SU-DHL-6 (cell line): ENCODE measurements around the gene ZSCAN2.

ENCODE experiments used
- H2AFZ ChIP-seq: fragments of 200-600 bp; sonication (generic); 2 replicates; pipeline ENCODE4 v1.6.1; 2014; ENCODE audit warnings: low read depth, mild to moderate bottlenecking, moderate library complexity, mixed read lengths, antibody characterized with exemption, low read length; ENCODE audit not compliant: severe bottlenecking
- H3F3A ChIP-seq: fragments of 200-600 bp; shearing (Covaris generic); 2 replicates; pipeline ENCODE4 v1.6.0; 2016; ENCODE audit warnings: antibody characterized with exemption, mild to moderate bottlenecking; ENCODE audit not compliant: insufficient read depth
- H3K27ac ChIP-seq: fragments of 200-600 bp; sonication (generic); 2 replicates; pipeline ENCODE4 v1.5.1; 2016; ENCODE audit warnings: low read depth, mild to moderate bottlenecking, low read length, moderate library complexity, mixed read lengths
- H3K27me3 ChIP-seq: fragments of 200-600 bp; sonication (generic), shearing (Covaris generic); 2 replicates; pipeline ENCODE4 v1.6.0; 2014; ENCODE audit warnings: mild to moderate bottlenecking, low read length
- H3K36me3 ChIP-seq: fragments of 200-600 bp; sonication (generic); 2 replicates; pipeline ENCODE4 v1.6.1; 2014; ENCODE audit warnings: mild to moderate bottlenecking, low read length, mixed read lengths
- H3K4me2 ChIP-seq: fragments of 300-600, 200-600 bp; shearing (Covaris generic), sonication (generic); 2 replicates; pipeline ENCODE4 v1.6.0; 2014; ENCODE audit warnings: low read length, low read depth, mild to moderate bottlenecking; ENCODE audit not compliant: poor library complexity, severe bottlenecking
- H3K4me3 ChIP-seq: fragments of 200-600 bp; sonication (generic); 2 replicates; pipeline ENCODE4 v1.5.1; 2014; ENCODE audit warnings: antibody characterized with exemption, low read length, mild to moderate bottlenecking, mixed read lengths; ENCODE audit not compliant: insufficient read depth, poor library complexity, severe bottlenecking
- H3K79me2 ChIP-seq: fragments of 200-600 bp; sonication (generic); 2 replicates; pipeline ENCODE4 v1.6.1; 2014; ENCODE audit warnings: mild to moderate bottlenecking, low read length, moderate library complexity; ENCODE audit not compliant: insufficient read depth
- H3K9ac ChIP-seq: fragments of 200-600 bp; sonication (generic); 2 replicates; pipeline ENCODE4 v1.7.0; 2014; ENCODE audit warnings: mild to moderate bottlenecking, low read length
- H3K9me2 ChIP-seq: fragments of 200-600 bp; sonication (generic); replicated peaks from 2 replicates; pipeline ENCODE4 v1.6.1; 2014; ENCODE audit warnings: low read length; ENCODE audit not compliant: insufficient read depth
- H3K9me3 ChIP-seq: fragments of 200-600 bp; sonication (generic); 2 replicates; pipeline ENCODE4 v1.6.1; 2014; ENCODE audit warnings: low read length, mixed read lengths; ENCODE audit not compliant: insufficient read depth
- H4K20me1 ChIP-seq: fragments of 200-600 bp; sonication (generic); 2 replicates; pipeline ENCODE4 v1.6.1; 2014; ENCODE audit warnings: low read depth, mild to moderate bottlenecking, antibody characterized with exemption, low read length, moderate library complexity, mixed read lengths
- CTCF ChIP-seq: fragments of 200-600 bp; sonication (generic); IDR thresholded peaks from one replicate; pipeline ENCODE4 v1.5.1; 2017; ENCODE audit warnings: antibody characterized with exemption, mild to moderate bottlenecking, low read length, moderate library complexity; ENCODE audit not compliant: insufficient read depth, poor library complexity, severe bottlenecking
- EZH2phosphoT487 ChIP-seq: fragments of 200-600 bp; sonication (generic), shearing (Covaris generic); conservative IDR thresholded peaks from 2 replicates; pipeline ENCODE4 v1.6.1; 2018; ENCODE audit warnings: mild to moderate bottlenecking, antibody characterized with exemption, low read length, moderate library complexity, mixed read lengths

Gene ZSCAN2

GRCh38 chr15:84588053-84588874 is 12.5 kb upstream of the ZSCAN2 start:
- TF ChIP-seq EZH2phosphoT487 (no peak), CTCF (peak; percentile 61)
- Histone ChIP-seq H3K4me2 (peak overlapping the region; percentile 43), H3K27me3 (no peaks in the 10 kb centered on the region), H3F3A (no peaks in the 10 kb centered on the region), H3K9ac (no peak overlapping the region), H3K27ac (no peak overlapping the region), H3K9me3 (no peaks in the 10 kb centered on the region), H3K4me3 (no peak overlapping the region), H3K79me2 (no peaks in the 10 kb centered on the region), H4K20me1 (no peaks in the 10 kb centered on the region), H3K36me3 (no peaks in the 10 kb centered on the region), H3K9me2 (no peaks in the 10 kb centered on the region), H2AFZ (no peak overlapping the region)

- Histone ChIP-seq H4K20me1 (no peaks in the 10 kb centered on the region), H3F3A (no peaks in the 10 kb centered on the region), H3K9ac (no peak overlapping the region), H3K4me3 (no peak overlapping the region), H3K27me3 (no peaks in the 10 kb centered on the region), H3K36me3 (no peaks in the 10 kb centered on the region), H3K9me3 (no peaks in the 10 kb centered on the region), H3K79me2 (no peaks in the 10 kb centered on the region), H3K27ac (no peak overlapping the region), H3K9me2 (no peaks in the 10 kb centered on the region), H2AFZ (no peak overlapping the region), H3K4me2 (no peak overlapping the region)
- no peak for TF ChIP-seq EZH2phosphoT487
- TF ChIP-seq CTCF: no peak
These were observed 10.4 kb upstream of the ZSCAN2 start for GRCh38 chr15:84590406-84590805.

- Histone ChIP-seq H3K9me2 (no peaks in the 10 kb centered on the region), H3K9me3 (no peaks in the 10 kb centered on the region), H3K36me3 (no peaks in the 10 kb centered on the region), H2AFZ (no peak overlapping the region), H3K27ac (no peak overlapping the region), H3K4me3 (no peak overlapping the region), H3K27me3 (no peaks in the 10 kb centered on the region), H3K9ac (no peak overlapping the region), H3K4me2 (no peak overlapping the region), H4K20me1 (no peaks in the 10 kb centered on the region), H3K79me2 (no peaks in the 10 kb centered on the region), H3F3A (no peaks in the 10 kb centered on the region)
- TF ChIP-seq EZH2phosphoT487 (no peak), CTCF (no peak)
These were observed 9.0 kb upstream of the ZSCAN2 start for GRCh38 chr15:84591815-84592214.
